Coronary artery (tissue), 2 donors: ENCODE results near the gene ZNF555.

ENCODE experiments used
- DNase-seq: peaks from one replicate; pipeline ENCODE4 v3.0.0-alpha.2; 2017; ENCODE audit warnings: low spot score
- H3K27ac ChIP-seq, 2 donors: fragments of 200-600 bp; sonication (generic); one replicate each; pipeline ENCODE4 v1.5.1; 2016 to 2019
- H3K4me3 ChIP-seq: fragments of 200-600 bp; sonication (generic); 2 replicates; pipeline ENCODE4 v1.5.1; 2016; ENCODE audit warnings: mild to moderate bottlenecking, moderate library complexity
- TF ChIP-seq, protein P1 (sequence below): fragments of 200-600 bp; sonication (generic); IDR thresholded peaks from one replicate; pipeline ENCODE4 v1.5.1; 2019; ENCODE audit warnings: antibody characterized with exemption

The ZNF555 gene

GRCh38 chr19:2850256-2850925 lies 9.1 kb downstream of the ZNF555 start:
- TF ChIP-seq, protein P1, sequence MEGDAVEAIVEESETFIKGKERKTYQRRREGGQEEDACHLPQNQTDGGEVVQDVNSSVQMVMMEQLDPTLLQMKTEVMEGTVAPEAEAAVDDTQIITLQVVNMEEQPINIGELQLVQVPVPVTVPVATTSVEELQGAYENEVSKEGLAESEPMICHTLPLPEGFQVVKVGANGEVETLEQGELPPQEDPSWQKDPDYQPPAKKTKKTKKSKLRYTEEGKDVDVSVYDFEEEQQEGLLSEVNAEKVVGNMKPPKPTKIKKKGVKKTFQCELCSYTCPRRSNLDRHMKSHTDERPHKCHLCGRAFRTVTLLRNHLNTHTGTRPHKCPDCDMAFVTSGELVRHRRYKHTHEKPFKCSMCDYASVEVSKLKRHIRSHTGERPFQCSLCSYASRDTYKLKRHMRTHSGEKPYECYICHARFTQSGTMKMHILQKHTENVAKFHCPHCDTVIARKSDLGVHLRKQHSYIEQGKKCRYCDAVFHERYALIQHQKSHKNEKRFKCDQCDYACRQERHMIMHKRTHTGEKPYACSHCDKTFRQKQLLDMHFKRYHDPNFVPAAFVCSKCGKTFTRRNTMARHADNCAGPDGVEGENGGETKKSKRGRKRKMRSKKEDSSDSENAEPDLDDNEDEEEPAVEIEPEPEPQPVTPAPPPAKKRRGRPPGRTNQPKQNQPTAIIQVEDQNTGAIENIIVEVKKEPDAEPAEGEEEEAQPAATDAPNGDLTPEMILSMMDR, result no peak
- peak overlapping the region; percentile 17 for H3K4me3 ChIP-seq
- DNase-seq, result no peak
- H3K27ac ChIP-seq, result no peak overlapping the region

DNA sequence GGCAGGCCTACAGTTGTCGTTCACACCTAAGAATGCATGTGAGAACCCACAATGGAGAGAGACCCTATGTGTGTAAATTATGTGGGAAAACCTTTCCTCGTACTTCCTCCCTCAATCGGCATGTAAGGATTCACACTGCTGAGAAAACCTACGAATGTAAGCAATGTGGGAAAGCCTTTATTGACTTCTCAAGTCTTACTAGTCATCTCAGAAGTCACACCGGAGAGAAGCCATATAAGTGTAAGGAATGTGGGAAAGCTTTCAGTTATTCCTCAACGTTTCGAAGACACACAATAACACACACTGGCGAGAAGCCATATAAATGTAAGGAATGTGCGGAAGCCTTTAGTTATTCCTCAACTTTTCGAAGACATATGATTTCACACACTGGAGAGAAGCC lies 11.3 kb downstream of the ZNF555 start:
- TF ChIP-seq, protein P1, result no peak
- DNase-seq, result no peak
- H3K4me3 ChIP-seq, result peak overlapping the region; percentile 40
- no peak overlapping the region for H3K27ac ChIP-seq

- DNase-seq, result no peak
- no peak overlapping the region for H3K27ac ChIP-seq
- TF ChIP-seq, protein P1, result no peak
- H3K4me3 ChIP-seq, result peak overlapping the region; percentile 40
Measured at GRCh38 chr19:2853015-2853606, 11.8 kb downstream of the ZNF555 start.

GRCh38 chr19:2854849-2855248 lies 13.6 kb downstream of the ZNF555 start:
- H3K4me3 ChIP-seq, result no peak overlapping the region
- H3K27ac ChIP-seq, result no peak overlapping the region
- DNase-seq, result no peak
- TF ChIP-seq, protein P1, result no peak

GRCh38 chr19:2856457-2857050 lies 15.3 kb downstream of the ZNF555 start:
- Histone ChIP-seq H3K4me3 (no peak overlapping the region), H3K27ac (no peak overlapping the region)
- TF ChIP-seq, protein P1, result no peak
- DNase-seq, result no peak

DNA sequence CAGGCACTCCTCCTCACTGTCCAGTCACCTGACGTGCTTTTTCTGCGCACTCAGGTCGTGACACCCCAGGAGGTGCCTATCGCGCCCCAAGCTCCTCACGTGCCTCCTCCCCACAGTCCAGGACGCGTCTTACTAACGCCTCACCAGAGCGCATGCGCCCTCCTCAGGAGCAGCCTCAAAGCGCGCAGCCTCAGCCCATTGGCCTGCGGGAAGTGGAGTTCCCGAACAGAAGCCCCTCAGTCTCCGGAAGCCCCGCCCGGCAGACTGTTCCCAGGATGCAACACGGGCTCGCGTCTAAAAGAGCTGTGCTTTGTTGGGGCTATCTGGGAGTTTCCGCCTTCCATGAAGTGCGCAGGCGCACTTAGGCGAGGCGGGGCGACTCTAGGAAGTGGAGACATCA lies 17.6 kb downstream of the ZNF555 start:
- no peak for DNase-seq
- TF ChIP-seq, protein P1, result no peak
- no peak overlapping the region for H3K4me3 ChIP-seq
- H3K27ac ChIP-seq, result no peak overlapping the region

DNA sequence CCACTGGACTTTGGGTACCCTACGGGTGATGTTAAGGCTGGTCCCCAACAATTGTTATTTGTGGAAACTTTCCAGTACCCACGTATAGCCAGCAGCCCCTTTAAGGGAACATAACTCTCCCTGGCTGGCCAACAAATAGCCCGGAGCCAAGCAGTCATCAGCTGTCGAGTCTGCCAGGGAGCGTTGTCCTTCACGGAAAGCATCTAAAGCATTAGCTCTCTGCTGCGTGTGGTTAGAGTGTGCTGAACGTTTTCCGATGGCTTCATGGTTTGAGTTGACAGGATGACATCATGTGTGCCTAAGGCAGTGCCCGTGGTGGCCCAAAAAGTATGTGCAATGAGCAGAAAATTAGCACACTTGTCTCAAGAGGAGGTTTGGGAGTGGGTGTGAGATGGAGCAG lies 22.5 kb downstream of the ZNF555 start:
- Histone ChIP-seq H3K27ac (no peak overlapping the region), H3K4me3 (no peak overlapping the region)
- TF ChIP-seq, protein P1, result no peak
- DNase-seq, result no peak
